ENCODE measurements around the gene SOD3. TPM values are rescaled to one million over a fixed set of nuclear protein-coding genes. Genes with fewer than 3 reads are reported as not detected.

Gene SOD3
- polyA plus RNA-seq, 6 donors from 2014 or later = not detected

- no peaks in the 10 kb centered on the region for H3K4me1 Mint-ChIP-seq
- no peak overlapping the region for H3K27ac Mint-ChIP-seq
- no peaks in the 10 kb centered on the region for H3K27me3 Mint-ChIP-seq
- H3K4me3 Mint-ChIP-seq = no peak overlapping the region
- peaks cover 0 to 2% (median 0%) of the 10 kb centered on the region in 7 donors for H3K9me3 Mint-ChIP-seq
- DNase-seq (no peak), ATAC-seq (ENCODE audit: low read depth in 2 of 2) (no peak)
- no peaks in the 10 kb centered on the region for H3K36me3 Mint-ChIP-seq
These were observed 49.8 kb downstream of the SOD3 start for GRCh38 chr4:24845132-24845531.

- no peak for ATAC-seq (ENCODE audit: low read depth in 2 of 2)
- Mint-ChIP-seq H3K4me3 (peak overlapping the region in 1 of 8 donors; percentile 18), H3K9me3 (peaks cover 0 to 2% (median 0%) of the 10 kb centered on the region in 7 donors), H3K4me1 (no peaks in the 10 kb centered on the region), H3K27ac (no peak overlapping the region), H3K36me3 (no peaks in the 10 kb centered on the region), H3K27me3 (no peaks in the 10 kb centered on the region)
- DNase-seq = no peak
These were observed 50.5 kb downstream of the SOD3 start for GRCh38 chr4:24845902-24846301.

GRCh38 chr4:24846716-24847115, 51.3 kb downstream of the SOD3 start:
- no peak for DNase-seq
- Mint-ChIP-seq H3K9me3 (peaks cover 0 to 2% (median 0%) of the 10 kb centered on the region in 7 donors), H3K4me1 (no peaks in the 10 kb centered on the region), H3K4me3 (no peak overlapping the region), H3K27ac (no peak overlapping the region), H3K27me3 (no peaks in the 10 kb centered on the region), H3K36me3 (no peaks in the 10 kb centered on the region)
- no peak for ATAC-seq (ENCODE audit: low read depth in 2 of 2)

GRCh38 chr4:24849351-24849750, 54.0 kb downstream of the SOD3 start:
- Mint-ChIP-seq H3K27ac (no peak overlapping the region), H3K36me3 (no peaks in the 10 kb centered on the region), H3K4me3 (no peak overlapping the region), H3K27me3 (peaks cover 0 to 7% (median 3%) of the 10 kb centered on the region in 3 donors), H3K4me1 (no peaks in the 10 kb centered on the region), H3K9me3 (peaks cover 0 to 2% (median 0%) of the 10 kb centered on the region in 7 donors)
- DNase-seq = no peak
- ATAC-seq (ENCODE audit: low read depth in 2 of 2) = no peak

- Mint-ChIP-seq H3K27me3 (peaks cover 0 to 8% (median 3%) of the 10 kb centered on the region in 3 donors), H3K4me1 (no peaks in the 10 kb centered on the region), H3K27ac (no peak overlapping the region), H3K36me3 (no peaks in the 10 kb centered on the region), H3K9me3 (peaks cover 0 to 2% (median 0%) of the 10 kb centered on the region in 7 donors), H3K4me3 (no peak overlapping the region)
- no peak for DNase-seq
- no peak for ATAC-seq (ENCODE audit: low read depth in 2 of 2)
These were observed 54.4 kb downstream of the SOD3 start for GRCh38 chr4:24849756-24850155.

Other genes starting within 250 kb of the SOD3 start
- gene DHX15, start 211.0 kb upstream of the SOD3 start, polyA plus RNA-seq (ENCODE audit: low read depth in 6 of 6) = 10 to 100 TPM; 34.0 to 71.6 (median 44.1) TPM
- not detected for gene CCDC149, start 117.5 kb downstream of the SOD3 start, polyA plus RNA-seq (ENCODE audit: low read depth in 6 of 6)
- gene LGI2, start 235.4 kb downstream of the SOD3 start, polyA plus RNA-seq (ENCODE audit: low read depth in 6 of 6) = not detected

All from naive B cell (primary cell).